KMS-11 (cell line): ENCODE measurements around the gene AP5S1.

Experiments
- H2AFZ ChIP-seq: fragments of 200-600 bp; sonication (generic); 2 replicates; pipeline ENCODE4 v1.6.1; 2016; ENCODE audit warnings: antibody characterized with exemption, mixed run types, low read depth
- H3K27ac ChIP-seq: fragments of 200-600 bp; sonication (generic); 2 replicates; pipeline ENCODE4 v1.6.1; 2016; ENCODE audit warnings: mild to moderate bottlenecking, mixed run types
- H3K27me3 ChIP-seq: fragments of 200-600 bp; sonication (generic); 2 replicates; pipeline ENCODE4 v1.6.1; 2017; ENCODE audit warnings: mild to moderate bottlenecking, low read depth, mixed run types, moderate library complexity; ENCODE audit not compliant: insufficient read depth
- H3K36me3 ChIP-seq: fragments of 200-600 bp; sonication (generic); 2 replicates; pipeline ENCODE4 v1.6.1; 2017; ENCODE audit warnings: mild to moderate bottlenecking, mixed run types; ENCODE audit not compliant: insufficient read depth
- H3K4me1 ChIP-seq: fragments of 200-600 bp; sonication (generic); 2 replicates; pipeline ENCODE4 v1.6.1; 2016; ENCODE audit warnings: mild to moderate bottlenecking, low read depth, mixed run types; ENCODE audit not compliant: poor library complexity, severe bottlenecking
- H3K4me2 ChIP-seq: fragments of 200-600 bp; sonication (generic); 2 replicates; pipeline ENCODE4 v1.7.0; 2016; ENCODE audit warnings: mild to moderate bottlenecking, mixed run types
- H3K4me3 ChIP-seq: fragments of 200-600 bp; sonication (generic); IDR thresholded peaks from 2 replicates; pipeline ENCODE4 v1.6.1; 2017; ENCODE audit warnings: low read depth, low read length, mixed read lengths; ENCODE audit not compliant: insufficient read depth
- H3K79me2 ChIP-seq: fragments of 200-600 bp; sonication (generic); 2 replicates; pipeline ENCODE4 v1.6.1; 2016; ENCODE audit warnings: low read depth, mixed run types; ENCODE audit not compliant: insufficient read depth
- H3K9ac ChIP-seq: fragments of 200-600 bp; sonication (generic); 2 replicates; pipeline ENCODE4 v1.6.1; 2016; ENCODE audit warnings: mild to moderate bottlenecking, mixed run types
- H4K20me1 ChIP-seq: fragments of 200-600 bp; sonication (generic); 2 replicates; pipeline ENCODE4 v1.6.1; 2016; ENCODE audit warnings: mild to moderate bottlenecking, mixed run types; ENCODE audit not compliant: insufficient read depth
- CTCF ChIP-seq: fragments of 200-600 bp; sonication (generic); conservative IDR thresholded peaks from 2 replicates; pipeline ENCODE4 v1.6.1; 2017; ENCODE audit warnings: low read depth, mild to moderate bottlenecking, antibody characterized with exemption, low read length, moderate library complexity, mixed read lengths

The AP5S1 gene

GRCh38 chr20:3785240-3786125, 34.9 kb upstream of the AP5S1 start:
- Histone ChIP-seq H4K20me1 (no peaks in the 10 kb centered on the region), H3K4me2 (no peak overlapping the region), H3K27me3 (no peaks in the 10 kb centered on the region), H2AFZ (no peak overlapping the region), H3K4me3 (no peak overlapping the region), H3K4me1 (no peaks in the 10 kb centered on the region), H3K79me2 (no peaks in the 10 kb centered on the region), H3K36me3 (no peaks in the 10 kb centered on the region), H3K9ac (no peak overlapping the region), H3K27ac (no peak overlapping the region)
- TF ChIP-seq CTCF = no peak

- no peak overlapping the region for H3K4me3 ChIP-seq
- no peaks in the 10 kb centered on the region for H3K27me3 ChIP-seq
- no peak overlapping the region for H3K27ac ChIP-seq
- no peak overlapping the region for H3K9ac ChIP-seq
- TF ChIP-seq CTCF = no peak
- H4K20me1 ChIP-seq = no peaks in the 10 kb centered on the region
- no peaks in the 10 kb centered on the region for H3K79me2 ChIP-seq
- no peaks in the 10 kb centered on the region for H3K4me1 ChIP-seq
- no peak overlapping the region for H2AFZ ChIP-seq
- no peak overlapping the region for H3K4me2 ChIP-seq
- no peaks in the 10 kb centered on the region for H3K36me3 ChIP-seq
These were observed 34.2 kb upstream of the AP5S1 start for GRCh38 chr20:3786126-3786484.

- Histone ChIP-seq H3K4me3 (no peak within 1 kb of the TSS), H3K79me2 (no peaks in the 10 kb centered on the region), H3K27me3 (no peaks in the 10 kb centered on the region), H3K4me1 (no peaks in the 10 kb centered on the region), H3K36me3 (no peaks in the 10 kb centered on the region), H4K20me1 (no peaks in the 10 kb centered on the region), H3K27ac (no peak within 1 kb of the TSS), H3K9ac (no peak within 1 kb of the TSS), H3K4me2 (peak within 1 kb of the TSS; percentile 66), H2AFZ (peak within 1 kb of the TSS; percentile 44)
- TF ChIP-seq CTCF = peak; percentile 34; the same call in 1 of the 2 replicates
These were observed 33.6 kb upstream of the AP5S1 start, which contains the start of gene CENPB for GRCh38 chr20:3786665-3787323. Gene CENPB (minus strand): TSS chr20:3786740. CDS start chr20:3786483, 257 bp downstream.

- peak overlapping the region; percentile 44 for H2AFZ ChIP-seq
- no peak overlapping the region for H3K27ac ChIP-seq
- no peaks in the 10 kb centered on the region for H3K36me3 ChIP-seq
- no peak for TF ChIP-seq CTCF
- H3K27me3 ChIP-seq = no peaks in the 10 kb centered on the region
- no peaks in the 10 kb centered on the region for H3K79me2 ChIP-seq
- peak overlapping the region; percentile 66 for H3K4me2 ChIP-seq
- H3K9ac ChIP-seq = no peak overlapping the region
- no peak overlapping the region for H3K4me3 ChIP-seq
- H3K4me1 ChIP-seq = no peaks in the 10 kb centered on the region
- H4K20me1 ChIP-seq = no peaks in the 10 kb centered on the region
These were observed 32.9 kb upstream of the AP5S1 start for GRCh38 chr20:3787324-3788014.
